Immature natural killer cell (primary cell): ENCODE results near the gene GUK1. TPM values are rescaled to one million over a fixed set of nuclear protein-coding genes. Genes with fewer than 3 reads are reported as not detected.

ENCODE experiments used
- DNase-seq, 3 donors: peaks; one replicate each; pipeline ENCODE4 v3.0.0; 2022; ENCODE audit warnings: mixed read lengths in 1 of 3
- H3K27ac Mint-ChIP-seq, 6 donors: one replicate each; pipeline ENCODE4 v1.8.0; 2020; ENCODE audit warnings: mixed read lengths in 6 of 6, mild to moderate bottlenecking in 5 of 6, inconsistent platforms in 4 of 6, moderate library complexity in 3 of 6
- H3K27me3 Mint-ChIP-seq, 3 donors: one replicate each; pipeline ENCODE4 v1.8.0; 2020 to 2021; ENCODE audit warnings: low read depth in 3 of 3, mild to moderate bottlenecking in 3 of 3, mixed read lengths in 3 of 3, moderate library complexity in 3 of 3, inconsistent platforms in 1 of 3
- H3K36me3 Mint-ChIP-seq, 3 donors: one replicate each; pipeline ENCODE4 v1.8.0; 2020; ENCODE audit warnings: mixed read lengths in 3 of 3, inconsistent platforms in 2 of 3, mild to moderate bottlenecking in 2 of 3
- H3K4me1 Mint-ChIP-seq, 2 donors: one replicate each; pipeline ENCODE4 v1.8.0; 2020; ENCODE audit warnings: inconsistent platforms in 2 of 2, mild to moderate bottlenecking in 2 of 2, mixed read lengths in 2 of 2, moderate library complexity in 1 of 2
- H3K4me3 Mint-ChIP-seq, 5 donors: one replicate each; pipeline ENCODE4 v1.8.0; 2020; ENCODE audit warnings: mild to moderate bottlenecking in 5 of 5, mixed read lengths in 5 of 5, inconsistent platforms in 3 of 5, moderate library complexity in 3 of 5
- H3K9me3 Mint-ChIP-seq, 6 donors: one replicate each; pipeline ENCODE4 v1.8.0; 2020; ENCODE audit warnings: mild to moderate bottlenecking in 6 of 6, mixed read lengths in 6 of 6, inconsistent platforms in 4 of 6, moderate library complexity in 3 of 6
- polyA plus RNA-seq, 3 donors: library from polyadenylated mRNA; unstranded; fragments of 300-500 nt; fragmentation: Illumina TruSeq; gene quantifications; one replicate each; pipeline ENCODE4 v1.2.3, GENCODE V29; 2021

The GUK1 gene
- polyA plus RNA-seq, 3 donors from 2014 or later, result 516 to 803 (median 763) TPM

- H3K36me3 Mint-ChIP-seq, result no peaks in the 10 kb centered on the region
- no peak overlapping the region for H3K4me3 Mint-ChIP-seq
- H3K27me3 Mint-ChIP-seq, result peaks cover 1 to 6% (median 5%) of the 10 kb centered on the region in 3 donors
- no peak for DNase-seq
- H3K27ac Mint-ChIP-seq, result no peak overlapping the region
- H3K9me3 Mint-ChIP-seq, result no peaks in the 10 kb centered on the region
- H3K4me1 Mint-ChIP-seq, result peaks cover 12 to 13% of the 10 kb centered on the region in 2 donors
These were observed 20.2 kb downstream of the GUK1 start for GRCh38 chr1:228160201-228160761.

- no peak overlapping the region for H3K27ac Mint-ChIP-seq
- peaks cover 4 to 13% (median 10%) of the 10 kb centered on the region in 3 donors for H3K27me3 Mint-ChIP-seq
- DNase-seq, result no peak
- peaks cover 12 to 14% of the 10 kb centered on the region in 2 donors for H3K4me1 Mint-ChIP-seq
- H3K4me3 Mint-ChIP-seq, result no peak overlapping the region
- no peaks in the 10 kb centered on the region for H3K9me3 Mint-ChIP-seq
- H3K36me3 Mint-ChIP-seq, result no peaks in the 10 kb centered on the region
These were observed 21.3 kb downstream of the GUK1 start for GRCh38 chr1:228161362-228161761.

GRCh38 chr1:228161866-228162265, 21.8 kb downstream of the GUK1 start:
- no peak overlapping the region for H3K4me3 Mint-ChIP-seq
- no peaks in the 10 kb centered on the region for H3K36me3 Mint-ChIP-seq
- no peaks in the 10 kb centered on the region for H3K9me3 Mint-ChIP-seq
- H3K27ac Mint-ChIP-seq, result no peak overlapping the region
- no peak for DNase-seq
- peaks cover 4 to 13% (median 10%) of the 10 kb centered on the region in 3 donors for H3K27me3 Mint-ChIP-seq
- H3K4me1 Mint-ChIP-seq, result peaks cover 16 to 18% of the 10 kb centered on the region in 2 donors

GRCh38 chr1:228162286-228163006, 22.4 kb downstream of the GUK1 start:
- H3K36me3 Mint-ChIP-seq, result no peaks in the 10 kb centered on the region
- DNase-seq, result no peak
- no peaks in the 10 kb centered on the region for H3K9me3 Mint-ChIP-seq
- peaks cover 16 to 22% of the 10 kb centered on the region in 2 donors for H3K4me1 Mint-ChIP-seq
- no peak overlapping the region for H3K4me3 Mint-ChIP-seq
- H3K27me3 Mint-ChIP-seq, result peaks cover 4 to 13% (median 10%) of the 10 kb centered on the region in 3 donors
- no peak overlapping the region for H3K27ac Mint-ChIP-seq

GRCh38 chr1:228163007-228163753, 23.1 kb downstream of the GUK1 start:
- no peak overlapping the region for H3K27ac Mint-ChIP-seq
- no peak overlapping the region for H3K4me3 Mint-ChIP-seq
- H3K36me3 Mint-ChIP-seq, result no peaks in the 10 kb centered on the region
- peaks cover 4 to 13% (median 10%) of the 10 kb centered on the region in 3 donors for H3K27me3 Mint-ChIP-seq
- peaks cover 20 to 29% of the 10 kb centered on the region in 2 donors for H3K4me1 Mint-ChIP-seq
- DNase-seq, result no peak
- H3K9me3 Mint-ChIP-seq, result no peaks in the 10 kb centered on the region

GRCh38 chr1:228163776-228164519, 23.9 kb downstream of the GUK1 start:
- Mint-ChIP-seq H3K27ac (peak overlapping the region; percentile 88 to 99 (median 94)), H3K27me3 (peaks cover 4 to 13% (median 10%) of the 10 kb centered on the region in 3 donors), H3K9me3 (no peaks in the 10 kb centered on the region), H3K36me3 (no peaks in the 10 kb centered on the region), H3K4me1 (peaks cover 20 to 29% of the 10 kb centered on the region in 2 donors), H3K4me3 (peak overlapping the region; percentile 67 to 96 (median 91))
- no peak for DNase-seq

- Mint-ChIP-seq H3K27ac (peak overlapping the region; percentile 88 to 99 (median 96)), H3K9me3 (no peaks in the 10 kb centered on the region), H3K36me3 (no peaks in the 10 kb centered on the region), H3K27me3 (peaks cover 4 to 13% (median 10%) of the 10 kb centered on the region in 3 donors), H3K4me1 (peaks cover 20 to 29% of the 10 kb centered on the region in 2 donors), H3K4me3 (peak overlapping the region; percentile 89 to 96 (median 91))
- DNase-seq, result no peak
These were observed 24.7 kb downstream of the GUK1 start for GRCh38 chr1:228164561-228165371.

GRCh38 chr1:228165372-228166169, 25.5 kb downstream of the GUK1 start, which contains the start of gene IBA57:
IBA57 (plus strand) TSS chr1:228165804; CDS start chr1:228165817, 13 bp downstream.
- H3K36me3 Mint-ChIP-seq, result no peaks in the 10 kb centered on the region
- H3K4me3 Mint-ChIP-seq, result peak within 1 kb of the TSS; percentile 89 to 96 (median 91)
- H3K27me3 Mint-ChIP-seq, result peaks cover 4 to 13% (median 10%) of the 10 kb centered on the region in 3 donors
- DNase-seq, result peak; percentile 100
- H3K27ac Mint-ChIP-seq, result peak within 1 kb of the TSS; percentile 88 to 99 (median 96)
- peaks cover 20 to 29% of the 10 kb centered on the region in 2 donors for H3K4me1 Mint-ChIP-seq
- no peaks in the 10 kb centered on the region for H3K9me3 Mint-ChIP-seq

GRCh38 chr1:228166170-228166936, 26.3 kb downstream of the GUK1 start:
- Mint-ChIP-seq H3K36me3 (no peaks in the 10 kb centered on the region), H3K27ac (peak overlapping the region; percentile 83 to 95 (median 94)), H3K9me3 (no peaks in the 10 kb centered on the region), H3K4me1 (peaks cover 20 to 29% of the 10 kb centered on the region in 2 donors), H3K27me3 (peaks cover 4 to 13% (median 9%) of the 10 kb centered on the region in 3 donors), H3K4me3 (peak overlapping the region; percentile 76 to 91 (median 89))
- no peak for DNase-seq

GRCh38 chr1:228168563-228169270, 28.6 kb downstream of the GUK1 start:
- H3K4me3 Mint-ChIP-seq, result peak overlapping the region in 1 of 5 donors; percentile 15
- H3K9me3 Mint-ChIP-seq, result no peaks in the 10 kb centered on the region
- peaks cover 2 to 16% (median 9%) of the 10 kb centered on the region in 3 donors for H3K27me3 Mint-ChIP-seq
- DNase-seq, result no peak
- peak overlapping the region in 4 of 6 donors; percentile 36 to 88 (median 76) for H3K27ac Mint-ChIP-seq
- peaks cover 0 to 3% (median 0%) of the 10 kb centered on the region in 3 donors for H3K36me3 Mint-ChIP-seq
- H3K4me1 Mint-ChIP-seq, result peaks cover 30 to 43% of the 10 kb centered on the region in 2 donors

GRCh38 chr1:228169345-228169744, 29.3 kb downstream of the GUK1 start:
- peaks cover 28 to 39% of the 10 kb centered on the region in 2 donors for H3K4me1 Mint-ChIP-seq
- H3K27ac Mint-ChIP-seq, result peak overlapping the region in 3 of 6 donors; percentile 14 to 65 (median 26)
- H3K4me3 Mint-ChIP-seq, result peak overlapping the region in 1 of 5 donors; percentile 15
- H3K27me3 Mint-ChIP-seq, result peaks cover 2 to 14% (median 9%) of the 10 kb centered on the region in 3 donors
- no peak for DNase-seq
- H3K9me3 Mint-ChIP-seq, result no peaks in the 10 kb centered on the region
- H3K36me3 Mint-ChIP-seq, result peaks cover 0 to 3% (median 0%) of the 10 kb centered on the region in 3 donors
